Dendritic cell treated with granulocyte-macrophage colony-stimulating factor and Interleukin-4, amounts not matched to agents 40 ng/mL and 50 ng/mL, for 4 days (primary cell): ENCODE results near the gene CDX2.

Experiments used
- H3K27ac Mint-ChIP-seq: one replicate; pipeline ENCODE4 v1.8.0; 2022; ENCODE audit warnings: mild to moderate bottlenecking, mixed read lengths
- H3K27me3 Mint-ChIP-seq: one replicate; pipeline ENCODE4 v1.8.0; 2022; ENCODE audit warnings: mild to moderate bottlenecking, mixed read lengths
- H3K36me3 Mint-ChIP-seq: one replicate; pipeline ENCODE4 v1.8.0; 2022; ENCODE audit warnings: low read depth, mixed read lengths
- H3K4me1 Mint-ChIP-seq: one replicate; pipeline ENCODE4 v1.8.0; 2022; ENCODE audit warnings: low read depth, mixed read lengths
- H3K4me3 Mint-ChIP-seq: one replicate; pipeline ENCODE4 v1.8.0; 2022; ENCODE audit warnings: mild to moderate bottlenecking, moderate library complexity, mixed read lengths
- H3K9me3 Mint-ChIP-seq: one replicate; pipeline ENCODE4 v1.8.0; 2022; ENCODE audit warnings: mixed read lengths
- intact Hi-C: fragments of 100-400 bp; cut with micrococcal nuclease; formaldehyde crosslinking; loops from one replicate; pipeline ENCODE4 v1.15.0; 2022

The CDX2 gene

GRCh38 chr13:27924529-27925141 is 44.5 kb downstream of the CDX2 start:
- Mint-ChIP-seq H3K9me3 (no peaks in the 10 kb centered on the region), H3K27me3 (peaks cover 98% of the 10 kb centered on the region), H3K4me1 (peaks cover 23% of the 10 kb centered on the region), H3K36me3 (no peaks in the 10 kb centered on the region), H3K4me3 (no peak overlapping the region), H3K27ac (no peak overlapping the region)
- intact Hi-C loops, result no loop called here

- peaks cover 98% of the 10 kb centered on the region for H3K27me3 Mint-ChIP-seq
- intact Hi-C loops, result no loop called here
- no peaks in the 10 kb centered on the region for H3K36me3 Mint-ChIP-seq
- no peak overlapping the region for H3K27ac Mint-ChIP-seq
- no peak overlapping the region for H3K4me3 Mint-ChIP-seq
- no peaks in the 10 kb centered on the region for H3K9me3 Mint-ChIP-seq
- peaks cover 23% of the 10 kb centered on the region for H3K4me1 Mint-ChIP-seq
These were observed 45.2 kb downstream of the CDX2 start for GRCh38 chr13:27923794-27924528.

DNA sequence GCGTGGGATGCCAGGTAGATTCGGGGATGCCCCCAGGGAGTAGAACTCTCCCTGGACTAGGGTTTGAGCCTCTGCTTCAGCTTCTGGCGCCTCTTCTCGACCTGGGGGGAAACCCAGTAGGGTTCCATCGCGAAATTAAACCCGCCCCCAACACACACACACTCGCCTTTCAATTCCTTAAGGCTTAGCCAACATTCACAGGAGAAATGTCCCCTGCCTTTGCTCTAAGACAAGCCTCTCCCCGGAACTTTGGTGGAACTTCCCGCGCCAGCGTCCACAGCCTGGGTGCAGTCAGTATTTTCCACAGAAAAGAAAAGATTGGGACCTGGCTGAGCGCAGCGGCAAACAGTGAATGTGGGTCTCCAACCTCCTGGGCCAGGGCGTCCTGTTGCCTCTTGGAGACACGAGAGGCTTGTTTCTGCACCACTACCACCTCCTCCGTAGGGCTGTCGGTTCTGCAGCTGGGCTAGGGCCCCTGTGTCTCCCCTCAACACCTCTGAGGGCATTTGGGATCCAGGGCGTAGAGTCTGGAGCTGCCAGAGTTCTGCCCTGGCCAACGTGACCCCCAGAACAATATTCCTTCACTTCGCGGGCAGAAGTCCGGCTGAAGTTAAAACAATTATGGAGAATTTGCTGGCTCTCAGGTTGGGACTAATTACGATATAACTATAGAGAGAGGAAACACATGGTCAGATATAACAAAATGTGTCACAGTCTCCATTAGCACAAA is 46.1 kb downstream of the CDX2 start:
- Mint-ChIP-seq H3K4me1 (peaks cover 31% of the 10 kb centered on the region), H3K36me3 (no peaks in the 10 kb centered on the region), H3K27me3 (peaks cover 98% of the 10 kb centered on the region), H3K9me3 (no peaks in the 10 kb centered on the region), H3K4me3 (no peak overlapping the region), H3K27ac (no peak overlapping the region)
- intact Hi-C loops, result no loop called here

GRCh38 chr13:27921961-27922882 is 46.9 kb downstream of the CDX2 start:
- H3K27me3 Mint-ChIP-seq, result peaks cover 98% of the 10 kb centered on the region

GRCh38 chr13:27921421-27921960 is 47.6 kb downstream of the CDX2 start:
- no peaks in the 10 kb centered on the region for H3K36me3 Mint-ChIP-seq
- peak overlapping the region; percentile 44 for H3K4me3 Mint-ChIP-seq
- H3K27ac Mint-ChIP-seq, result no peak overlapping the region
- H3K27me3 Mint-ChIP-seq, result peaks cover 96% of the 10 kb centered on the region
- intact Hi-C loops, result no loop called here
- peaks cover 35% of the 10 kb centered on the region for H3K4me1 Mint-ChIP-seq
- H3K9me3 Mint-ChIP-seq, result no peaks in the 10 kb centered on the region

More at GRCh38 chr13:27921961-27922882, 46.9 kb downstream of the CDX2 start:
- H3K36me3 Mint-ChIP-seq, result no peaks in the 10 kb centered on the region
- H3K27ac Mint-ChIP-seq, result no peak overlapping the region
- peaks cover 38% of the 10 kb centered on the region for H3K4me1 Mint-ChIP-seq
- H3K4me3 Mint-ChIP-seq, result no peak overlapping the region
- intact Hi-C loops, result no loop called here
- H3K9me3 Mint-ChIP-seq, result no peaks in the 10 kb centered on the region

- peaks cover 95% of the 10 kb centered on the region for H3K27me3 Mint-ChIP-seq
- H3K27ac Mint-ChIP-seq, result no peak overlapping the region
- H3K36me3 Mint-ChIP-seq, result no peaks in the 10 kb centered on the region
- intact Hi-C loops, result no loop called here
- peak overlapping the region; percentile 44 for H3K4me3 Mint-ChIP-seq
- peaks cover 35% of the 10 kb centered on the region for H3K4me1 Mint-ChIP-seq
- H3K9me3 Mint-ChIP-seq, result no peaks in the 10 kb centered on the region
These were observed 48.3 kb downstream of the CDX2 start for GRCh38 chr13:27920677-27921420.

DNA sequence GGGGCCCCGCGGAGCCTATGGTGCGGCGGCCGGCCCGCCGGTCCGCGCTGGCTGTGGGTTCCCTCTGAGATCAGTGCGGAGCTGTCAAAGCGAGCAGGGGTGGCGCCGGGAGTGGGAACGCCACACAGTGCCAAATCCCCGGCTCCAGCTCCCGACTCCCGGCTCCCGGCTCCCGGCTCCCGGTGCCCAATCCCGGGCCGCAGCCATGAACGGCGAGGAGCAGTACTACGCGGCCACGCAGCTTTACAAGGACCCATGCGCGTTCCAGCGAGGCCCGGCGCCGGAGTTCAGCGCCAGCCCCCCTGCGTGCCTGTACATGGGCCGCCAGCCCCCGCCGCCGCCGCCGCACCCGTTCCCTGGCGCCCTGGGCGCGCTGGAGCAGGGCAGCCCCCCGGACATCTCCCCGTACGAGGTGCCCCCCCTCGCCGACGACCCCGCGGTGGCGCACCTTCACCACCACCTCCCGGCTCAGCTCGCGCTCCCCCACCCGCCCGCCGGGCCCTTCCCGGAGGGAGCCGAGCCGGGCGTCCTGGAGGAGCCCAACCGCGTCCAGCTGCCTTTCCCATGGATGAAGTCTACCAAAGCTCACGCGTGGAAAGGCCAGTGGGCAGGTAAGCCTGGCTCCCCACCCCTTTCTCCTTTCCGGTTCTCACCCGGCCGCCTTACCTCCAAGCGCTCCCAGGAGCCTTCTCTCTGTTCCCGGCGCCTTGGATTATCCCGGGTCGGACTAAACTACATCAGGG is 49.0 kb downstream of the CDX2 start, which contains the start of gene PDX1:
Gene PDX1 (plus strand): TSS at position 67 of the 743 bp plus-strand sequence. CDS start 139 bp downstream, at position 206.
- Mint-ChIP-seq H3K4me1 (peaks cover 38% of the 10 kb centered on the region), H3K27ac (no peak within 1 kb of the TSS), H3K4me3 (peak within 1 kb of the TSS; percentile 55), H3K27me3 (peaks cover 95% of the 10 kb centered on the region), H3K9me3 (no peaks in the 10 kb centered on the region), H3K36me3 (no peaks in the 10 kb centered on the region)
- intact Hi-C loops, result no loop called here

DNA sequence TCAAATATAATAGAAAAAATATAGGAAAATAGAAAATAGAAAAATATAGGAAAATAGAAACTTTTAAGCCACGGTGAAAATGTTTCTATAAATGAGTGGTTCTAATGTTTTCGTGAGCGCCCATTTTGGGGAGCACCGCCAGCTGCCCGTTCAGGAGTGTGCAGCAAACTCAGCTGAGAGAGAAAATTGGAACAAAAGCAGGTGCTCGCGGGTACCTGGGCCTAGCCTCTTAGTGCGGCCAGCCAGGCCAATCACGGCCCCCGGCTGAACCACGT is 49.5 kb downstream of the CDX2 start:
- peaks cover 95% of the 10 kb centered on the region for H3K27me3 Mint-ChIP-seq
- peak overlapping the region; percentile 55 for H3K4me3 Mint-ChIP-seq
- no peaks in the 10 kb centered on the region for H3K9me3 Mint-ChIP-seq
- intact Hi-C loops, result no loop called here
- H3K4me1 Mint-ChIP-seq, result peaks cover 38% of the 10 kb centered on the region
- no peaks in the 10 kb centered on the region for H3K36me3 Mint-ChIP-seq
- H3K27ac Mint-ChIP-seq, result no peak overlapping the region

DNA sequence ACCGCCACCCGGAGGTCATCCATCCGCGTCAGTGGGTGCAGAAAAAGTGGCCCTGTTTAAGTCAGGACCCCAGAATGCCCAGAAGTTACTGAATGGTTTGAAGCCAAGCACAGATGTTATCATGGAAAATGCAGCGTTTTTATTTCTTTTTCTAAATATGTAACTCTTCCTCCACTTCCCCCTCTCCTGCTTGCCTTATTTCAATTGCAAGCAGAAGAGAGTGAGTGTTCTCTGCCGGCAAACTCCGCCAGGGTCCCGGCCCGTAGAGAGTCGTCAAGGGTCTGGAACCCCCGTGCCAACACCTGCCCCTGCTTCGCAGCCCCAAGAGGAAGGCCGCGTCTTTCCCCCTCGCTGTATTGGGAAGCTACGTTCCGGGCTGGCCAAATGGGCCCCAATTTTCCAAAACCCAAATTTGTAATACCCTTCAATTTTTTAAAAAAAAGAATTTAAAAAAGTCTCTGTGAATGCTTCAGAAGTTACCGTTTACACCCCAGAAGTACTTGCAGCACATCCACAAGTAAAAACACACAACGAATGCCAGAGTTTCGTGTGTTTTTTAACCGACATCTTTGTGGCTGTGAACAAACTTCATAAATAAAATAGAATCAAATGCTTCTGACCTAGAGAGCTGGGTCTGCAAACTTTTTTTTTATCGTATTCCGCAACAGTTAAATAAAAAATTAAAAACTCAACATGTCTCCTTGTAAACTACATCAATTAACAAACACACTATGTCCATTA is 50.0 kb downstream of the CDX2 start:
- H3K9me3 Mint-ChIP-seq, result no peaks in the 10 kb centered on the region
- peaks cover 95% of the 10 kb centered on the region for H3K27me3 Mint-ChIP-seq
- no peak overlapping the region for H3K27ac Mint-ChIP-seq
- peaks cover 35% of the 10 kb centered on the region for H3K4me1 Mint-ChIP-seq
- intact Hi-C loops, result no loop called here
- no peaks in the 10 kb centered on the region for H3K36me3 Mint-ChIP-seq
- H3K4me3 Mint-ChIP-seq, result no peak overlapping the region

DNA sequence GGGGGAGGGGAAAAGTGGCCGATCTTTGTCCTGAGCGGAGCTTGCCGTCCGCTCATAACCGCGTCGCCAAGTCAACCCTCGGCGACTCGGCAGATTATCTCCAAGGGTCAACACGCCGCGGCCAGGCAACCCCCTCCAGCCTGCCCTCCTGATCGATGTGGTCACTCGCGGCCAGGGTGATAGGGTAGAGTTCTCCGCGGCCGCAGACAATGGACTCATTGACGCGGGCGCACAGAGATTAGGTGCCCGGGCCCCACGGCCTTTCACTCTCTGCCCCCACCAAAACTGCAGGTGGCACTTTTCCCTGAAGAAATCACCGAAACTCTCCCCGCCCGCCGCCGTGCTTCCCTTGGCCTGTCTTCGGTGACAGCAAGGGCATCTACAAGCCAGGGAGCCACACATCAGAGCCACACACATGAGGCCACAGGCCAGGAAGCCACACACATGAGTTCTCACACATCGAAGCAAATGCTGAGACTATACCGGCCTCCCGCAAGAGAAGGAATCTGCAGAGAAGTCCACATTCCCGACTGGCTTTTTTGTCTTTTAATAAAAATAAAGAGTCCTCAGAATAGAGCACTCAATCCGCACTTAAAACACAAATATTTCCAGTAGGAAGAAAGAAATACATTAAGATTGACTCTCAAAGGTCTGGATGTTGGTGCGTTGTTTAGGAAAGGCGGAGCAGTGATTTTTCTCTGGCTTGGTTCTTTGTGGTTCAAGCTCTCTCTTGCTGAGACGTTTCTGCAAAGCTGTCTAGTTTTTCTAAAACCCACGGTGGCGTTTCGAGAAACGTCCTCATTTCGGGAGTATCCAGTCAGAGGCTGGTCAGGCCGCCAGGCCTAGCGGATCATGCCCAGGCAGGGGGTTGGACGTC is 50.8 kb downstream of the CDX2 start:
- H3K27ac Mint-ChIP-seq, result no peak overlapping the region
- peaks cover 93% of the 10 kb centered on the region for H3K27me3 Mint-ChIP-seq
- H3K9me3 Mint-ChIP-seq, result no peaks in the 10 kb centered on the region
- H3K4me3 Mint-ChIP-seq, result no peak overlapping the region
- H3K4me1 Mint-ChIP-seq, result peaks cover 32% of the 10 kb centered on the region
- H3K36me3 Mint-ChIP-seq, result no peaks in the 10 kb centered on the region
- intact Hi-C loops, result no loop called here

- no peaks in the 10 kb centered on the region for H3K36me3 Mint-ChIP-seq
- intact Hi-C loops, result no loop called here
- no peaks in the 10 kb centered on the region for H3K9me3 Mint-ChIP-seq
- peaks cover 88% of the 10 kb centered on the region for H3K27me3 Mint-ChIP-seq
- H3K27ac Mint-ChIP-seq, result no peak overlapping the region
- peaks cover 32% of the 10 kb centered on the region for H3K4me1 Mint-ChIP-seq
- no peak overlapping the region for H3K4me3 Mint-ChIP-seq
These were observed 51.8 kb downstream of the CDX2 start for GRCh38 chr13:27917121-27917947.
